ENCODE data around the gene SPAG9. TPM values are rescaled to one million over a fixed set of nuclear protein-coding genes. Genes with fewer than 3 reads are reported as not detected.

SPAG9 gene
- total and polyA plus RNA-seq, 2 experiments from 2014 or later, result 13.7 to 45.0 TPM

DNA sequence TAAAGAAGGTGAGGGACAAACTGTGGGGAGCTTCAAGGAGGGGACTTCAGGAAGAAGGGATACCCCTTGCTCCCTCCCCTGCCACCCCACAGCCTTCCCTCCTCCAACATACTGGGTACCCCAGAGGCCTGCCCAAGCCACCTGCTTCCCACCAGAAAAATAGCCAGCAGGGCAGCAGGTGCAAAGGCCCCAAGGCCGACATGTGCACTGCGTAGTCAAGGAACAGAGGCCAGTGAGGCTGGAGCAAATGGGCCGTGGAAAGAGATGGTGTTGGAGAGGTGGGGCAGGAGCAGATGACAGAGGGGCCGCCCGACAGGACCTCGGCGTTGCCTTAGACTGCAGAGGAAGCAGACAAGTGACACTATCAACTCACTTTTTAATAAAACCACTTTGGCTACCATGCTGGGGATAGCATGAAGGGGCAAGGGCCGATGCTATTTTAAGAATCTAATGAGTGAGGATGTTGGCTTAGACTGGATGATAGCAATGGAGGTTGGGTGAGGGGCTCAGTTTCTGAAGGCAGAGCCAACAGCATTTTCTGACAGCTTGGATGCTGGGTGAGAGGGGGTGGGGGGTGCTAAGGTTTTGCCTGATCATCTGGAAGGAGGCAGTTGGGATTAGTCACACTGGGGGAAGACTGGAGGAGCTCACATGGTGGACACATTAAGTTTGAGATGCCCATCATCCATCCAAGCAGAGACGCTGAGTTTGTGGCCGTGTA is 181.7 kb downstream of the SPAG9 start:
- peaks cover 11% of the 10 kb centered on the region for H3K27me3 ChIP-seq (ENCODE audit: insufficient read depth)

More for the DNA sequence above, 181.7 kb downstream of the SPAG9 start:
- H3K4me1 Mint-ChIP-seq, result peaks cover 25% of the 10 kb centered on the region; the same call in 2 of the 3 replicates
- Histone ChIP-seq H4K20me1 (replicated peaks; ENCODE audit: insufficient read depth) (no peaks in the 10 kb centered on the region), H3K4me1 (ENCODE audit: insufficient read depth) (peaks cover 4% of the 10 kb centered on the region; the same call in 1 of the 2 replicates), H3K36me3 (ENCODE audit: insufficient read depth) (no peaks in the 10 kb centered on the region), H3K4me3 (no peak overlapping the region), H3F3A (replicated peaks; ENCODE audit: low read depth) (no peaks in the 10 kb centered on the region), H3K9me2 (ENCODE audit: insufficient read depth) (no peaks in the 10 kb centered on the region), H2AFZ (no peak overlapping the region), H3K79me2 (replicated peaks; ENCODE audit: insufficient read depth) (no peaks in the 10 kb centered on the region), H3K27ac (ENCODE audit: low read depth) (no peak overlapping the region), H3K4me2 (no peak overlapping the region)
- peaks cover 16% of the 10 kb centered on the region for H3K27me3 Mint-ChIP-seq (ENCODE audit: insufficient read depth, low read depth, poor library complexity)
- H3K4me3 Mint-ChIP-seq, result no peak overlapping the region
- DNase-seq (ENCODE audit: low spot score) (no peak), ATAC-seq (no peak)
- no peak overlapping the region for H3K27ac Mint-ChIP-seq
- no peaks in the 10 kb centered on the region for H3K9me3 Mint-ChIP-seq
- no peaks in the 10 kb centered on the region for H3K36me3 Mint-ChIP-seq (ENCODE audit: low read depth)
- TF ChIP-seq EZH2phosphoT487 (IDR thresholded peaks at IDR 0.05; ENCODE audit: unreplicated experiment), result no peak
- TF ChIP-seq, protein P1, sequence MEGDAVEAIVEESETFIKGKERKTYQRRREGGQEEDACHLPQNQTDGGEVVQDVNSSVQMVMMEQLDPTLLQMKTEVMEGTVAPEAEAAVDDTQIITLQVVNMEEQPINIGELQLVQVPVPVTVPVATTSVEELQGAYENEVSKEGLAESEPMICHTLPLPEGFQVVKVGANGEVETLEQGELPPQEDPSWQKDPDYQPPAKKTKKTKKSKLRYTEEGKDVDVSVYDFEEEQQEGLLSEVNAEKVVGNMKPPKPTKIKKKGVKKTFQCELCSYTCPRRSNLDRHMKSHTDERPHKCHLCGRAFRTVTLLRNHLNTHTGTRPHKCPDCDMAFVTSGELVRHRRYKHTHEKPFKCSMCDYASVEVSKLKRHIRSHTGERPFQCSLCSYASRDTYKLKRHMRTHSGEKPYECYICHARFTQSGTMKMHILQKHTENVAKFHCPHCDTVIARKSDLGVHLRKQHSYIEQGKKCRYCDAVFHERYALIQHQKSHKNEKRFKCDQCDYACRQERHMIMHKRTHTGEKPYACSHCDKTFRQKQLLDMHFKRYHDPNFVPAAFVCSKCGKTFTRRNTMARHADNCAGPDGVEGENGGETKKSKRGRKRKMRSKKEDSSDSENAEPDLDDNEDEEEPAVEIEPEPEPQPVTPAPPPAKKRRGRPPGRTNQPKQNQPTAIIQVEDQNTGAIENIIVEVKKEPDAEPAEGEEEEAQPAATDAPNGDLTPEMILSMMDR (conservative IDR thresholded peaks at IDR 0.05; ENCODE audit: low read depth in 2 of 2), result no peak
- no peak for TF ChIP-seq CREB1 (CRISPR knock-in tag; IDR thresholded peaks at IDR 0.05; ENCODE audit: low read depth)
- TF ChIP-seq, protein P2, sequence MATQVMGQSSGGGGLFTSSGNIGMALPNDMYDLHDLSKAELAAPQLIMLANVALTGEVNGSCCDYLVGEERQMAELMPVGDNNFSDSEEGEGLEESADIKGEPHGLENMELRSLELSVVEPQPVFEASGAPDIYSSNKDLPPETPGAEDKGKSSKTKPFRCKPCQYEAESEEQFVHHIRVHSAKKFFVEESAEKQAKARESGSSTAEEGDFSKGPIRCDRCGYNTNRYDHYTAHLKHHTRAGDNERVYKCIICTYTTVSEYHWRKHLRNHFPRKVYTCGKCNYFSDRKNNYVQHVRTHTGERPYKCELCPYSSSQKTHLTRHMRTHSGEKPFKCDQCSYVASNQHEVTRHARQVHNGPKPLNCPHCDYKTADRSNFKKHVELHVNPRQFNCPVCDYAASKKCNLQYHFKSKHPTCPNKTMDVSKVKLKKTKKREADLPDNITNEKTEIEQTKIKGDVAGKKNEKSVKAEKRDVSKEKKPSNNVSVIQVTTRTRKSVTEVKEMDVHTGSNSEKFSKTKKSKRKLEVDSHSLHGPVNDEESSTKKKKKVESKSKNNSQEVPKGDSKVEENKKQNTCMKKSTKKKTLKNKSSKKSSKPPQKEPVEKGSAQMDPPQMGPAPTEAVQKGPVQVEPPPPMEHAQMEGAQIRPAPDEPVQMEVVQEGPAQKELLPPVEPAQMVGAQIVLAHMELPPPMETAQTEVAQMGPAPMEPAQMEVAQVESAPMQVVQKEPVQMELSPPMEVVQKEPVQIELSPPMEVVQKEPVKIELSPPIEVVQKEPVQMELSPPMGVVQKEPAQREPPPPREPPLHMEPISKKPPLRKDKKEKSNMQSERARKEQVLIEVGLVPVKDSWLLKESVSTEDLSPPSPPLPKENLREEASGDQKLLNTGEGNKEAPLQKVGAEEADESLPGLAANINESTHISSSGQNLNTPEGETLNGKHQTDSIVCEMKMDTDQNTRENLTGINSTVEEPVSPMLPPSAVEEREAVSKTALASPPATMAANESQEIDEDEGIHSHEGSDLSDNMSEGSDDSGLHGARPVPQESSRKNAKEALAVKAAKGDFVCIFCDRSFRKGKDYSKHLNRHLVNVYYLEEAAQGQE (IDR thresholded peaks at IDR 0.05; ENCODE audit: unreplicated experiment), result no peak
- TF ChIP-seq POLR2AphosphoS5 (IDR thresholded peaks at IDR 0.05; ENCODE audit: low read depth), result no peak
- TF ChIP-seq JUNB (IDR thresholded peaks at IDR 0.05; ENCODE audit: unreplicated experiment), result no peak
- TF ChIP-seq, protein P3, sequence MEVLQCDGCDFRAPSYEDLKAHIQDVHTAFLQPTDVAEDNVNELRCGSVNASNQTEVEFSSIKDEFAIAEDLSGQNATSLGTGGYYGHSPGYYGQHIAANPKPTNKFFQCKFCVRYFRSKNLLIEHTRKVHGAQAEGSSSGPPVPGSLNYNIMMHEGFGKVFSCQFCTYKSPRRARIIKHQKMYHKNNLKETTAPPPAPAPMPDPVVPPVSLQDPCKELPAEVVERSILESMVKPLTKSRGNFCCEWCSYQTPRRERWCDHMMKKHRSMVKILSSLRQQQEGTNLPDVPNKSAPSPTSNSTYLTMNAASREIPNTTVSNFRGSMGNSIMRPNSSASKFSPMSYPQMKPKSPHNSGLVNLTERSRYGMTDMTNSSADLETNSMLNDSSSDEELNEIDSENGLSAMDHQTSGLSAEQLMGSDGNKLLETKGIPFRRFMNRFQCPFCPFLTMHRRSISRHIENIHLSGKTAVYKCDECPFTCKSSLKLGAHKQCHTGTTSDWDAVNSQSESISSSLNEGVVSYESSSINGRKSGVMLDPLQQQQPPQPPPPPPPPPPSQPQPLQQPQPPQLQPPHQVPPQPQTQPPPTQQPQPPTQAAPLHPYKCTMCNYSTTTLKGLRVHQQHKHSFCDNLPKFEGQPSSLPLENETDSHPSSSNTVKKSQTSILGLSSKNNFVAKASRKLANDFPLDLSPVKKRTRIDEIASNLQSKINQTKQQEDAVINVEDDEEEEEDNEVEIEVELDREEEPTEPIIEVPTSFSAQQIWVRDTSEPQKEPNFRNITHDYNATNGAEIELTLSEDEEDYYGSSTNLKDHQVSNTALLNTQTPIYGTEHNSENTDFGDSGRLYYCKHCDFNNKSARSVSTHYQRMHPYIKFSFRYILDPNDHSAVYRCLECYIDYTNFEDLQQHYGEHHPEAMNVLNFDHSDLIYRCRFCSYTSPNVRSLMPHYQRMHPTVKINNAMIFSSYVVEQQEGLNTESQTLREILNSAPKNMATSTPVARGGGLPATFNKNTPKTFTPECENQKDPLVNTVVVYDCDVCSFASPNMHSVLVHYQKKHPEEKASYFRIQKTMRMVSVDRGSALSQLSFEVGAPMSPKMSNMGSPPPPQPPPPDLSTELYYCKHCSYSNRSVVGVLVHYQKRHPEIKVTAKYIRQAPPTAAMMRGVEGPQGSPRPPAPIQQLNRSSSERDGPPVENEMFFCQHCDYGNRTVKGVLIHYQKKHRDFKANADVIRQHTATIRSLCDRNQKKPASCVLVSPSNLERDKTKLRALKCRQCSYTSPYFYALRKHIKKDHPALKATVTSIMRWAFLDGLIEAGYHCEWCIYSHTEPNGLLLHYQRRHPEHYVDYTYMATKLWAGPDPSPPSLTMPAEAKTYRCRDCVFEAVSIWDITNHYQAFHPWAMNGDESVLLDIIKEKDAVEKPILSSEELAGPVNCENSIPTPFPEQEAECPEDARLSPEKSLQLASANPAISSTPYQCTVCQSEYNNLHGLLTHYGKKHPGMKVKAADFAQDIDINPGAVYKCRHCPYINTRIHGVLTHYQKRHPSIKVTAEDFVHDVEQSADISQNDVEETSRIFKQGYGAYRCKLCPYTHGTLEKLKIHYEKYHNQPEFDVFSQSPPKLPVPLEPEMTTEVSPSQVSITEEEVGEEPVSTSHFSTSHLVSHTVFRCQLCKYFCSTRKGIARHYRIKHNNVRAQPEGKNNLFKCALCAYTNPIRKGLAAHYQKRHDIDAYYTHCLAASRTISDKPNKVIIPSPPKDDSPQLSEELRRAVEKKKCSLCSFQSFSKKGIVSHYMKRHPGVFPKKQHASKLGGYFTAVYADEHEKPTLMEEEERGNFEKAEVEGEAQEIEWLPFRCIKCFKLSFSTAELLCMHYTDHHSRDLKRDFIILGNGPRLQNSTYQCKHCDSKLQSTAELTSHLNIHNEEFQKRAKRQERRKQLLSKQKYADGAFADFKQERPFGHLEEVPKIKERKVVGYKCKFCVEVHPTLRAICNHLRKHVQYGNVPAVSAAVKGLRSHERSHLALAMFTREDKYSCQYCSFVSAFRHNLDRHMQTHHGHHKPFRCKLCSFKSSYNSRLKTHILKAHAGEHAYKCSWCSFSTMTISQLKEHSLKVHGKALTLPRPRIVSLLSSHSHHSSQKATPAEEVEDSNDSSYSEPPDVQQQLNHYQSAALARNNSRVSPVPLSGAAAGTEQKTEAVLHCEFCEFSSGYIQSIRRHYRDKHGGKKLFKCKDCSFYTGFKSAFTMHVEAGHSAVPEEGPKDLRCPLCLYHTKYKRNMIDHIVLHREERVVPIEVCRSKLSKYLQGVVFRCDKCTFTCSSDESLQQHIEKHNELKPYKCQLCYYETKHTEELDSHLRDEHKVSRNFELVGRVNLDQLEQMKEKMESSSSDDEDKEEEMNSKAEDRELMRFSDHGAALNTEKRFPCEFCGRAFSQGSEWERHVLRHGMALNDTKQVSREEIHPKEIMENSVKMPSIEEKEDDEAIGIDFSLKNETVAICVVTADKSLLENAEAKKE (CRISPR knock-in tag; IDR thresholded peaks at IDR 0.05), result no peak
- no peak for TF ChIP-seq STAT1 (IDR thresholded peaks at IDR 0.05; ENCODE audit: unreplicated experiment)
- no peak for TF ChIP-seq EZH2 (IDR thresholded peaks at IDR 0.05; ENCODE audit: low read depth, unreplicated experiment)
